Thyroid gland (tissue), 4 donors: ENCODE measurements around the gene TPRX2. TPM values are rescaled to one million over a fixed set of nuclear protein-coding genes. Genes with fewer than 3 reads are reported as not detected.

Experiments used
- DNase-seq, 2 donors: peaks; one replicate each; pipeline ENCODE4 v3.0.0-alpha.2; 2019
- H3K27ac ChIP-seq, 3 donors: fragments of 200-600 bp; sonication (generic); 1 replicate in 2 of 3; 2 replicates in 1 of 3; pipeline ENCODE4 v1.5.1; 2016 to 2019; ENCODE audit warnings: mild to moderate bottlenecking in 1 of 3, moderate library complexity in 1 of 3
- H3K27me3 ChIP-seq: fragments of 200-600 bp; sonication (generic); one replicate; pipeline ENCODE4 v1.5.1; 2019
- H3K36me3 ChIP-seq, 2 donors: fragments of 200-600 bp; sonication (generic); one replicate each; pipeline ENCODE4 v1.5.1; 2016 to 2019
- H3K4me1 ChIP-seq, 2 donors: fragments of 200-600 bp; sonication (generic); one replicate each; pipeline ENCODE4 v1.5.1; 2017 to 2019
- H3K4me3 ChIP-seq, 3 donors: fragments of 200-600 bp; sonication (generic); replicated peaks in 1 of 3; 1 replicate in 2 of 3; 2 replicates in 1 of 3; pipeline ENCODE4 v1.5.1; 2016; ENCODE audit warnings: mild to moderate bottlenecking in 1 of 3
- H3K9me3 ChIP-seq: fragments of 200-600 bp; sonication (generic); one replicate; pipeline ENCODE4 v1.5.1; 2017
- POLR2A ChIP-seq, 2 donors: fragments of 450-650 bp; IDR thresholded peaks; one replicate each; pipeline ENCODE4 v1.6.1; 2017; ENCODE audit warnings: antibody characterized with exemption in 2 of 2, mild to moderate bottlenecking in 2 of 2, moderate library complexity in 1 of 2
- WGBS, 2 donors: methylation state at CpG; one replicate each; pipeline ENCODE4 v1.1.5; 2017; 5-methylcytosine and 5-hydroxymethylcytosine counted together
- intact Hi-C: fragments of 100-400 bp; cut with DNase I; formaldehyde crosslinking; loops from one replicate; pipeline ENCODE4 v1.15.1; 2023
- total RNA-seq, 4 donors: library from RNA; depleted of rRNA; stranded (reverse); fragments of >200 nt; gene quantifications; one replicate each; pipeline ENCODE4 v1.2.3, GENCODE V29; 2016
- TF ChIP-seq, protein P1 (sequence below), 6 experiments: fragments of 200-600 bp in 3 of 6; fragments of 450-650 bp in 3 of 6; sonication (generic) in 3 of 6; IDR thresholded peaks; one replicate each; pipeline ENCODE4 v1.5.1; 2016 to 2019; ENCODE audit warnings: antibody characterized with exemption in 6 of 6, mild to moderate bottlenecking in 2 of 6, inconsistent platforms in 1 of 6, moderate library complexity in 1 of 6

The TPRX2 gene
- total RNA-seq, 4 donors from 2014 or later: not detected

DNA sequence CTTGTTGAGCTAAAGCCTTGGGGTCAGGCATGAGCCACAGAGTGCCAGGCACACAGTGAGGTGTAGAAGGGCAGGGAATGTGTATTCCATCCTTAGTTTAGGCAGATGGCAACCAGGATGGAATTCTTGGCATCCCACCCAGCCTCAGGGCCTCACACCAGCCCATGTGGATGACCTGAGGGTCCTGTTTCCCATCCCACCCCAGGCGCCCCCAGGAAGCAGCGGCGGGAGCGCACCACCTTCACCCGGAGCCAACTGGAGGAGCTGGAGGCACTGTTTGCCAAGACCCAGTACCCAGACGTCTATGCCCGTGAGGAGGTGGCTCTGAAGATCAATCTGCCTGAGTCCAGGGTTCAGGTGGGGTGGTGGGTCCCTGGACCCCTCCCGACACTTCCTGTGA lies 23.0 kb upstream of the TPRX2 start:
- WGBS, 2 donors: 76 to 85% methylated on average over 5 to 8 of the region's 8 CpGs
- DNase-seq: no peak
- H3K36me3 ChIP-seq: no peaks in the 10 kb centered on the region
- TF ChIP-seq, protein P1, sequence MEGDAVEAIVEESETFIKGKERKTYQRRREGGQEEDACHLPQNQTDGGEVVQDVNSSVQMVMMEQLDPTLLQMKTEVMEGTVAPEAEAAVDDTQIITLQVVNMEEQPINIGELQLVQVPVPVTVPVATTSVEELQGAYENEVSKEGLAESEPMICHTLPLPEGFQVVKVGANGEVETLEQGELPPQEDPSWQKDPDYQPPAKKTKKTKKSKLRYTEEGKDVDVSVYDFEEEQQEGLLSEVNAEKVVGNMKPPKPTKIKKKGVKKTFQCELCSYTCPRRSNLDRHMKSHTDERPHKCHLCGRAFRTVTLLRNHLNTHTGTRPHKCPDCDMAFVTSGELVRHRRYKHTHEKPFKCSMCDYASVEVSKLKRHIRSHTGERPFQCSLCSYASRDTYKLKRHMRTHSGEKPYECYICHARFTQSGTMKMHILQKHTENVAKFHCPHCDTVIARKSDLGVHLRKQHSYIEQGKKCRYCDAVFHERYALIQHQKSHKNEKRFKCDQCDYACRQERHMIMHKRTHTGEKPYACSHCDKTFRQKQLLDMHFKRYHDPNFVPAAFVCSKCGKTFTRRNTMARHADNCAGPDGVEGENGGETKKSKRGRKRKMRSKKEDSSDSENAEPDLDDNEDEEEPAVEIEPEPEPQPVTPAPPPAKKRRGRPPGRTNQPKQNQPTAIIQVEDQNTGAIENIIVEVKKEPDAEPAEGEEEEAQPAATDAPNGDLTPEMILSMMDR (IDR thresholded peaks at IDR 0.05): no peak
- TF ChIP-seq POLR2A (IDR thresholded peaks at IDR 0.05): no peak
- H3K9me3 ChIP-seq: no peaks in the 10 kb centered on the region
- H3K27ac ChIP-seq: no peak overlapping the region
- no peaks in the 10 kb centered on the region for H3K27me3 ChIP-seq
- intact Hi-C loops: no loop called here
- no peak overlapping the region for H3K4me3 ChIP-seq
- no peaks in the 10 kb centered on the region for H3K4me1 ChIP-seq

DNA sequence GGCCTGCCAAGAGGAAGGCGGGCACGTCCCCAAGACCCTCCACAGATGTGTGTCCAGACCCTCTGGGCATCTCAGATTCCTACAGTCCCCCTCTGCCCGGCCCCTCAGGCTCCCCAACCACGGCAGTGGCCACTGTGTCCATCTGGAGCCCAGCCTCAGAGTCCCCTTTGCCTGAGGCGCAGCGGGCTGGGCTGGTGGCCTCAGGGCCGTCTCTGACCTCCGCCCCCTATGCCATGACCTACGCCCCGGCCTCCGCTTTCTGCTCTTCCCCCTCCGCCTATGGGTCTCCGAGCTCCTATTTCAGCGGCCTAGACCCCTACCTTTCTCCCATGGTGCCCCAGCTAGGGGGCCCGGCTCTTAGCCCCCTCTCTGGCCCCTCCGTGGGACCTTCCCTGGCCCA lies 19.6 kb upstream of the TPRX2 start:
- Histone ChIP-seq H3K27ac (no peak overlapping the region), H3K27me3 (no peaks in the 10 kb centered on the region), H3K4me3 (no peak overlapping the region), H3K4me1 (no peaks in the 10 kb centered on the region), H3K36me3 (no peaks in the 10 kb centered on the region), H3K9me3 (no peaks in the 10 kb centered on the region)
- DNase-seq: no peak
- TF ChIP-seq, protein P1 (IDR thresholded peaks at IDR 0.05): no peak
- TF ChIP-seq POLR2A (IDR thresholded peaks at IDR 0.05): no peak
- intact Hi-C loops: no loop called here
- 79 to 80% methylated on average over 16 of the region's 16 CpGs for WGBS, 2 donors

GRCh38 chr19:47839913-47840312 lies 19.1 kb upstream of the TPRX2 start:
- 10 to 20% methylated on average over 10 of the region's 10 CpGs for WGBS, 2 donors
- intact Hi-C loops: no loop called here

DNA sequence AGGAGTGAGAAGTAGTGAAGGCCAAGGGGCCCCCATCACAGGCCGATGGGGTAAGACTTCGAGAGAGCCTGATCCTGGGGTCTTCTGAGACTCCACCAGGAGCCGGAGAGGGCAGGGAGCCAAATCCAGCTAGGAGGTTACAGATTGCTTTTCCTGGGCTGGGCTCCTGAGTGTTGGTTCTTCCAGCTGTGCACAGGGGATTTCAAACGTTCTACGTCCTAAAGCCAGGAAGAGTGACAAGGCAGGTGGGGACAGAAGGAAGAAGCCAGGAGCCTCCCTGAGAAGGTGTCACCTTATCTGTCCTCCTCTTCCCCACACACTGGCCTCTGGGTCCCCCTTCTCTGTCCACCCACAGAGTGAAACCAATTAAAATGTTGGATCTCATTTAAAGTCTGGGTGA lies 16.1 kb upstream of the TPRX2 start:
- intact Hi-C loops: no loop called here
- Histone ChIP-seq H3K27ac (no peak overlapping the region), H3K27me3 (no peaks in the 10 kb centered on the region), H3K9me3 (no peaks in the 10 kb centered on the region), H3K36me3 (no peaks in the 10 kb centered on the region), H3K4me1 (no peaks in the 10 kb centered on the region), H3K4me3 (no peak overlapping the region)
- TF ChIP-seq POLR2A (IDR thresholded peaks at IDR 0.05): no peak
- TF ChIP-seq, protein P1 (IDR thresholded peaks at IDR 0.05): no peak
- WGBS, 2 donors: 39 to 40% methylated on average over 5 of the region's 5 CpGs
- no peak for DNase-seq

More at GRCh38 chr19:47839913-47840312, 19.1 kb upstream of the TPRX2 start:
- Histone ChIP-seq H3K4me1 (no peaks in the 10 kb centered on the region), H3K4me3 (no peak overlapping the region), H3K36me3 (no peaks in the 10 kb centered on the region), H3K27me3 (no peaks in the 10 kb centered on the region), H3K27ac (no peak overlapping the region), H3K9me3 (no peaks in the 10 kb centered on the region)
- TF ChIP-seq, protein P1 (IDR thresholded peaks at IDR 0.05): no peak
- TF ChIP-seq POLR2A (IDR thresholded peaks at IDR 0.05): no peak
- DNase-seq: peak; percentile 6 to 20

- H3K4me3 ChIP-seq: no peak overlapping the region
- TF ChIP-seq, protein P1 (IDR thresholded peaks at IDR 0.05): no peak
- TF ChIP-seq POLR2A (IDR thresholded peaks at IDR 0.05): no peak
- 46 to 50% methylated on average over 10 of the region's 10 CpGs for WGBS, 2 donors
- no peaks in the 10 kb centered on the region for H3K36me3 ChIP-seq
- no peak overlapping the region for H3K27ac ChIP-seq
- DNase-seq: no peak
- H3K9me3 ChIP-seq: no peaks in the 10 kb centered on the region
- intact Hi-C loops: no loop called here
- no peaks in the 10 kb centered on the region for H3K4me1 ChIP-seq
- H3K27me3 ChIP-seq: peaks cover 7% of the 10 kb centered on the region
Measured at GRCh38 chr19:47848425-47848822, 10.6 kb upstream of the TPRX2 start.
